ENCODE measurements around the gene HDAC8.
A peak's percentile ranks its signal among the peaks of the same experiment; 100 is the strongest.

Gene HDAC8

GRCh38 chrX:72313707-72314641 is 258.7 kb downstream of the HDAC8 start:
- no peak for DNase-seq

DNA sequence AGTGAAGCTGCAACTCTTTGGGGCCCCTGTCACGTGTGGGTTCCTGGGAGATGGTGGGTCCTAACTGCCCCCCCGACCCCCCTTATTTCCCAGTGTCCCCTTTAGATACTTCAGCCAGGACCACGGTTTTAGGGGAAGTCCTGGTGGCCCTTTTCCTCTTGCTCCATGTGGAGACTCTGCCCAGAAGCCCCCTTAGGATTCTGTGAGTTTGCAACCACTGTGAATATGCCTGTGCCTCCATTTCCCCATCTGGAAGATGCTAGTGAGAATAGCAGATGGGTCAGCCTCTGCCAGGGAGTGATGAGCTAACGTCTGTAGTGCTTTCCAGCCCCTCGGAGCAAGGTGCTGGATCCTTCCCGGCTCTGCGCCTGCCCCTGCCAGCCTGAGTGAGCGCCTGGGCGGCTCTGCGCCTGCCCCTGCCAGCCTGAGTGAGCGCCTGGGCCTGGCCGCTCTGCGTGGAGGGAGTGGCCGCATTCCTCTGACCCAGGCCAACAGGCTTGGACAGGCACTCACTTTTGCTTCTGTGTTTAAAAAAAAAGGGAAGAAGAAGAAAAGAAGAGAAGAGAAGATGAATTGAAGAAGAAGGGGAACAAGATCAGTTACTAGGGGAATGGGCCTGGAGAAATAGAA is 260.2 kb downstream of the HDAC8 start:
- no peak for DNase-seq

DNA sequence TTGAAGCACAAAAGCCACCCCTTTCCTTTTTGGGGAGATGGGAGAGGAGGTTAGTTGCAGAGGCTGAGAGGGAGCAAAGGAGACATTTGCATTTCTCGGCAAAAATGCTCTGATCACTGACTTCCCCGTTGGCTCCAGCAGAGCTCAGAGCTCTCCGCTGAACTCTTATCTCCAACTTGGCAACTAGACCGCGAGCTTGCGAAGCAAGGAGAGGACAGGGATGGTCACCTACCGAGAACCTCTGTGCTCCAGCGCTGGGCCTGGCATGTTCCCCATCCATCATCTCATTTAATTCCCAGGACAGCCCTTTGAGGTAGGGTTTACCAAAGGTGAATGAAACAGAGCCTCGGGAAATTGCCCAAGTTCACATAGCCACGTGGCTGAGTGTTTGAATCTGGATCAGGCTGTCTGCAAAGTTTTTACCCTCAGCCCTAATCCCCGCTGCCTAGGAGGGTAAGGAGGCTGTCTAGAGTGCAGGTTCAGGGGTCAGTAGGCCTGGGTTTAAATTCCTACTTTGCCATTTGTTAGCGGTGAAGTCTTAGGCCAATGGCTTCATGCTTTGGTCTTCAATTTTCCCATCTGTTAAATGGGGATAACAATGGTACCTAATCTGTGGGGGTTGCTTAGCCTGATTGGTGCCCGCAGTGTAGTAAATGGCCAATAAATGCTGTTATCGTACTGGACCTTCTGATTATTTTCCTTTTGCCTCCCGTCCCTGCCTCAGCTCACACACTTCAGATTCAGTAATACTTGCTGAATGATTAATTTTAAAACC is 263.2 kb downstream of the HDAC8 start:
- no peak for DNase-seq

- DNase-seq, result no peak
Observed at GRCh38 chrX:72308566-72309296, 263.9 kb downstream of the HDAC8 start.

DNA sequence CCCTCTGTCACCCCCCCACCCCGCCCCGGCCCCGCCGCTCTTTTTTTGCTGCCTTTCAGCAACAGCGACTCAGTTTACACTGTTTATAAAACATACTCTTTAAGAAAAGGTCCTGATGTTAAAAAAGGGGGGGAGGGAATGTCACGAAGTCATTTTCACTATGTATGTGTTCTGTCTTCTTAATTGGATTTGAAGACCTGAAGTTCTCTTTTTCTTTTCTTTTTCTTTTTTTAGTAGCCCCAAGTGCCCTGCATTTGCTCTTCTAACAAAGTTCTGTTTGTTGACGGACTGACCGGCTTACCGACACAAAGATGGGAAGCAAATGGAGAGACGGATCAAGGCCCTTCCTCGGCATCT is 264.5 kb downstream of the HDAC8 start:
- DNase-seq, result no peak

DNA sequence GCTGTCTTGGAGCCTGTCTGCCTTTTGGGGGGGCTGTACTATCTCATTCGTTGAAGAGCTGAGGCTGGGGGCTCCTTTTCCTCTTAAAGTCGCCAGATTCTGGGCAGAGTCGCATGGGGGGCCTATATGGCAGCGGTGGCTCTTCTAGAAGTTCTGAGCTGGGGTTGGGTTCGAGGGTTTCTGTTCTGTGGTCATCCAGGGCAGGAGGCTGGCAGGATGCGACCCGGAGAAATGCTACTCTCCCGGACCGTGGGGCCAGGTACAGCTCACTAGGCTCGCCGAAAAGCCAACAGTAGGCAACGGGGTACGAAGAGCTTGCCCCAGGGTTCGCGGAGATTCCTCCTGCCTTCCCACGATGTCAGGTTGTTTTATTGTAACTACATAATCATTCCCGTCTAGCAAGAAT is 265.0 kb downstream of the HDAC8 start:
- DNase-seq, result no peak

DNA sequence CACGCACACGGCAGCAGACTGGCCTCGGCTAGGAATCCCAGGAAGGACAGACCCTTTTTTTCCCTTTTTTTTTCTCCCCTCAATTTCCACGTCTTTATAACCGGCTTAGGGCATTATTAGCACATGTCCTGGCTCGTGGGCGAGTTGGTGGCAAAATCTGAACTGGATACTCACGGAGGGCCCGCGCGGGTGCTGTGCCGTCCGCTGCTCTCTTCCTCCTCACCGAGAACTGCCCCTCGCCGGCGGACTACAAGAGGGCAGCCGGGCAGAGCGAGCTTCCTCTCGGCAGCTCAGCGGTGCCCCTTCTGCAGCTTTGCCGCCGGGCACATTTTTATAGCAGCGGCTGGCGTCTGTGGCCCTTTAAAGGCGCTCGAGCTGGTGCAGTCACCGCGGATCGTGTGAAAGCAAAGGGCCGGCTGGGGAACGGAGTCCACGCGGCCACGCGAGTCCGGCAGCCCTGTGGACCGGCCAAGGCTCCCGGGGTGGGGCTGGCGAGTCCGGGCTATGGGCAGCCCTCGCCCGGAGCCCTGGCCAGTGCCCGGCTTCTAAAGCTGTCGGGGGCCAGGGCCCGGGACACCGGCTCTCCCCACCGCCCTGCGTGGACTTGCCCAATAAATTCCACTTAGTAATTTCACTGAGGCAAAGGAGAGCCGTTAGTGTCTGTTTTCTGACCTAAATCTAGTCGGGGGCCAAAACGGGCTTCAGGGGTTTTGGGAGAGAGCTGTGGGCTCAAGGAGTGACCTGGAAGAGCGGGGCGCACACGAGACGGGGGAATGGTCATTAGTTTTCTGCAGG is 265.6 kb downstream of the HDAC8 start:
- DNase-seq, result peak; percentile 13

- DNase-seq, result peak; percentile 18
Observed at GRCh38 chrX:72306085-72306801, 266.4 kb downstream of the HDAC8 start.

DNA sequence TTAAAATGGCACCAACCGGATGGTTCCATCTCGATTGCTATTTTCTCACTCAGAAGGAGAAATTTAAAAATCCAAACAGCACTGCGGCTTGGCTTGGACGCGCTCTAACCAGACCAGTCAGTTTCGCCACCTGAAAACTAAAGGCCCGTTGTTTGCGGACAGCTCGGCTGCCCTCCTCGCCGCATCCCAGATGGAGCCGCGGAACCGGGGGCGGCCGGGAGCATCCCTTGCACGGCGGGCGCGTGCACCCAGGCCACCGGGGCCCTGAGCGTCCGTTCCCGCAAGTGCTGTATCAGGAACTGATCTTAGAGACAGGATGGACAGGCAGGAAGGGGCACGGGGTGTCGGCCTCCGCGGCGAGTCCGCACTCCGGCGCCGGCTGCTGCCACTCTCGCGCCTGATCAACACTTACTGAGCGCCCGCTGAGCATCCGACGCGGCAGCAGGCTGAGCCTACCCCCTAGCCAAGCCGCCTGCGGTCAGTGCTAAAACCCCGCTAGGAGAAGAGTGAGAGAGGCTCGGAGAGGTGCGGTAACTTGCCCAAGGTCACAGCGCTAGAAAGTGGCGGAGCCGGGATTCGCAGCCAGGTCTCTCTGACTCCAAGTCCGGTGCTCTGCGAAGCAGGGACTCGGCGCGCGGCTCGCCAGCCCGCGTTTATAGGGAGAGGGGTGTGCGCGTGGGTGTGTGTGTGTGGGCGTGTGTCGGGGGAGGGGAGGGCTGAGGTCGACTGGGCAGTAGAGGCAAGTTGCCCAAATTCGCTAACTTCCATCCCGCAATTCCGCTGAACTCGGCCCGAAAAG is 267.2 kb downstream of the HDAC8 start, which contains the start of gene CITED1:
TSS of gene CITED1 (minus strand) at position 629 of the 799 bp plus-strand sequence. CDS start 3,045 bp downstream, outside the sequence.
- peak; percentile 14 for DNase-seq

DNA sequence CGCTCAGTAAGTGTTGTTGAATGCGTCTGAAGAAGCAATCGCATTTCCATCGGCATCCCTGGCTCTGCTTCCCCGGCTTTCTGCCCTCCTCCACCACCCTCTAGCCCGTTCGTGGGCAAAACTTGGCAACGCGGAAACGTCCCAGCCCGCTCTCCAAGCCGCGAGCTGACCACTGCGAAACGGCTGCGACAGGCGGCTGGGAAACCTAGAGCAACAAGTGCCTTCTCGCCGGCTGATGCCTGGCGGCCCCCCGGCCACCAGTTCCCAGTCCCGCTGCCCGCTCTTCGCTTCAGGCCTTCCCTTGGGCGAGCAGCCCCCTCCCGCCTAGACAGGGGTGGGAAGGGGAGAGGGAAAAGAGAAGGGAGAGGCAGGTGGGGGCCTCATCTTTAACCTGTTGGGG is 267.8 kb downstream of the HDAC8 start:
- DNase-seq, result no peak

DNA sequence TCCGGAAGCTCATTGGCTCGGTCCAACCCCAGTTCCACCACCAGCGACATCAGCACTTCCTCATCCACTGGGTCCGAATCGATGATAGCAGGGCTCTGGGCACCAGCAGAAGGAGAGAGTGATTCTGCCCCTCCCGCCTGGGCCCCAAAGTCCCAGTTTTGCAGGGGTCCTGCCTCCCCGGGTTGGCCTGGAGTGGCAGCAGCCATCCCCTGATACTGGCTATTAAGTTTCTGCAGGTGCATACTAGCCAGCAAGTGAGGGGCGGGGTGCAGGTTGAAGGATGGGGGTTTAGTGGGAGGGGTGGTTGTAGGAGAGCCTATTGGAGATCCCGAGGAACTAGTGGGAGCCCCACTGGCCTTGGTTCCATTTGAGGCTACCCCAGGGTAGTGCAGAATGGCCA is 270.9 kb downstream of the HDAC8 start:
- no peak for DNase-seq

GRCh38 chrX:72299891-72300630 is 272.6 kb downstream of the HDAC8 start:
- no peak for DNase-seq

DNA sequence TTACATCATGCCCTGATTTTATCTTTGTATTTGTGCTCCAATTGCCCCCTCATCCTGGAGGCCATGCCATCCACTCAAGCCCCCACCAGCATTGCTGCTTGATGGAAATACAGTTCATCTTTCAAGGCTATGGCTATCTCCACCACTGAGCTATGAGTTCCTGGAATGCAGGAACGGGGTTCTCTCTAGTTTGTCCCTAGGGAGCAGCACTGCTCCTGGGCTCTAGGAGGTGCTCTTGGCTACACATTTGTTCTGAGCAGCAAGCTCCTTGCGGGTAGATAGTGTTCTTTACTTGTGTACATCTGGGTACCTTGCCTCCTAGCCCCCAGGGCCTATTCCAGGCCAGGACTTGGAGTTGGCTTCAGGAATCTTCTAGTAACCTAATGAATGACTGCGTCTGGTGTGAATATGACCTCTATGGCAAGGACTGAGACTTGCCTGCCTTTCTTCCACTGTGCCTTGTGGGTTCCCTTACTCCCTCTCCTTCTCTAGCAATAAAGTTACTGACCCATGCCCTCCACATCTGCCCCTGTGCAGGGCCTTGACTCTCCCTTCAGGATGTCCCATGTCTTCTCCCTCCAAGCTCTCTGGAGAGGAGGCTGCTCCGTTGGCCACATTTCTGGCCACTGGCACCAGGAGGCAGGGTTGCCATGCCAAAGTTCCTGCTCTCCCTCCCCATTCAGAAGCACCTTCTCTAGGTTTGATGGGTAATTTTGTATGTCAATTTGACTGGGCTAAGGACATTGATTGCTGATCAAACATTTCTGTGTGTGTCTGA is 274.5 kb downstream of the HDAC8 start:
- no peak for DNase-seq

GRCh38 chrX:72296991-72297390 is 275.7 kb downstream of the HDAC8 start:
- DNase-seq, result no peak

DNA sequence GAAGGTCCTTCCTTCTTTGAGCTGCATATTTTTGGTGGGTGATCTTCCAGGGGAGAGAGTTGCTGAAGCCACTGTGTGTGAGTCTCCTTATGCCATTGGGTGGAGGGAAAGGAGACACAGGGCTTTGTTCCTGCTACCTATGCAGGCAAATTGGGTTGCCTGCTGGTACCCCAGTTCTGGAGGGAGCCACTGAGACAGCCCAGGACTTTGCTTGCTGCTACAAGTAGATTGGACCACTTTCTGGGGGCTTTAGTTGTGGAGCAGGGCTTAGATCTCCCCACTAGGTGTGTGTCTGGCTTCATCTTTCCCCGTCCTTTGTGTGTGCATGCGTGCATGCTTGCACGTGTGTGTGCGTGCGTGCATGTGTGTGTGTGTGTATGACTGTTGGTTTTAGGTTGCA is 276.9 kb downstream of the HDAC8 start:
- DNase-seq, result no peak

- no peak for DNase-seq
Observed at GRCh38 chrX:72294497-72294896, 278.1 kb downstream of the HDAC8 start.

DNA sequence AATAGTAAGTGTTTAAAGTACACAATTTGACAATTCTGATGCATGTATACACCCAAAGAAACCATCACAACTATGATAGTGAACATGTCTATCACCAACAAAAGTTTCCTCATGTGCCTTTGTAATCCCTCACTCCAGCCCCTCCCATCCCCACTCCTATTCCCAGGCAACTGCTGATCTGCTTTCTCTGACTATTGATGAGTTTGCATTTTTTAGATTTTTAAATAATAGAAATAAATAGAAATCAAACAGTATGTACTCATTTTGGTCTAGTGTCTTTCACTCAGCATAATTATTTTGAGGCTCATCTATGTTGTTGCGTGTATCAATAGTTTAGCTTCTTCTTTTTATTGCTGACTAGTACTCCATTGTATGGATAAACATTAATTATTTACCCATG is 290.3 kb downstream of the HDAC8 start:
- no peak for DNase-seq

GRCh38 chrX:72280321-72280845 is 292.3 kb downstream of the HDAC8 start:
- no peak for DNase-seq
